T-helper 2 cell treated with Interferon-gamma antibody and Interleukin-4, amounts not matched to agents 5 μg/mL and 100 μg/mL, for 36 hours (primary cell): ENCODE data around the gene CRTC2.

Experiments
- DNase-seq: peaks from one replicate; pipeline ENCODE4 v3.0.0; 2021; ENCODE audit warnings: low spot score
- H3K27ac Mint-ChIP-seq: one replicate; pipeline ENCODE4 v1.8.0; 2021; ENCODE audit warnings: mild to moderate bottlenecking, mixed read lengths
- H3K27me3 Mint-ChIP-seq: one replicate; pipeline ENCODE4 v1.8.0; 2021; ENCODE audit warnings: low read depth, mixed read lengths
- H3K36me3 Mint-ChIP-seq: one replicate; pipeline ENCODE4 v1.8.0; 2021; ENCODE audit warnings: low read depth, mixed read lengths
- H3K4me1 Mint-ChIP-seq: one replicate; pipeline ENCODE4 v1.8.0; 2021; ENCODE audit warnings: low read depth, mixed read lengths
- H3K4me3 Mint-ChIP-seq: one replicate; pipeline ENCODE4 v1.8.0; 2022; ENCODE audit warnings: mild to moderate bottlenecking, moderate library complexity, mixed read lengths
- H3K9me3 Mint-ChIP-seq: one replicate; pipeline ENCODE4 v1.8.0; 2021; ENCODE audit warnings: mixed read lengths

CRTC2 gene

DNA sequence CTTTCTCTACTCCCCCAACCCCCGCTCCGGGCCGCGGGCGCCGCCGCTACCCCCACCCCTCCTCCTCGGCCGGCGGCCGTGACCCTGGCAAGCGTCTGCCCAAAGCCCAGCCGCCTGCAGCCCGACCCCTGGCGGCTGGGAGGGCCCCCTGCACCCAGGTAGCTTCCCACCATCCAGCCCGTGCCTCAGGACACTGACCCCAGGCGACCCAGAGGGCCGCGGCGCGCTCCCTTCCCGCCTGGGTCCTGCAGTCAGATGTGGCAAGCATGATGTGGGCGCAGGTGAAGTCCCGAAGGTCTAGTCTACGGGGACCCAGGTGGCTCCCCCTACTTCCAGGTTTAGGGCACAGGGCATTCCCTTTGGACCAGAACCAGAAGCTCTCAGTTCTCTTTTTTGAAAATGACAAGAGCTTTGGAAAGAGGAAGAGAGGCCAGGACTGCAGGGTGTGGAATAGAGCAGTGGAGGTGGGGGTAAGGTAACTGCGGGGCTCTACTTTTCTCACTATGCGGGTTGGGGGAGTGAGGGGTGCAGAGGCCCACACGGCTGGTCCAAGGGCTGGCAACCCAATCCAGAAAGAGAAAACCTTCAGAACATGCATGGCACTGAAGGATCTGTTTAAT lies 11.7 kb downstream of the CRTC2 start, which contains the start of gene DENND4B:
Gene DENND4B (minus strand): TSS at position 97 of the 620 bp plus-strand sequence. CDS start 2,344 bp downstream, outside the sequence.
- Mint-ChIP-seq H3K9me3 (no peaks in the 10 kb centered on the region), H3K4me3 (peak within 1 kb of the TSS; percentile 94), H3K4me1 (peaks cover 14% of the 10 kb centered on the region), H3K27ac (peak within 1 kb of the TSS; percentile 97), H3K36me3 (peaks cover 67% of the 10 kb centered on the region), H3K27me3 (no peaks in the 10 kb centered on the region)
- peak; percentile 79 for DNase-seq

DNA sequence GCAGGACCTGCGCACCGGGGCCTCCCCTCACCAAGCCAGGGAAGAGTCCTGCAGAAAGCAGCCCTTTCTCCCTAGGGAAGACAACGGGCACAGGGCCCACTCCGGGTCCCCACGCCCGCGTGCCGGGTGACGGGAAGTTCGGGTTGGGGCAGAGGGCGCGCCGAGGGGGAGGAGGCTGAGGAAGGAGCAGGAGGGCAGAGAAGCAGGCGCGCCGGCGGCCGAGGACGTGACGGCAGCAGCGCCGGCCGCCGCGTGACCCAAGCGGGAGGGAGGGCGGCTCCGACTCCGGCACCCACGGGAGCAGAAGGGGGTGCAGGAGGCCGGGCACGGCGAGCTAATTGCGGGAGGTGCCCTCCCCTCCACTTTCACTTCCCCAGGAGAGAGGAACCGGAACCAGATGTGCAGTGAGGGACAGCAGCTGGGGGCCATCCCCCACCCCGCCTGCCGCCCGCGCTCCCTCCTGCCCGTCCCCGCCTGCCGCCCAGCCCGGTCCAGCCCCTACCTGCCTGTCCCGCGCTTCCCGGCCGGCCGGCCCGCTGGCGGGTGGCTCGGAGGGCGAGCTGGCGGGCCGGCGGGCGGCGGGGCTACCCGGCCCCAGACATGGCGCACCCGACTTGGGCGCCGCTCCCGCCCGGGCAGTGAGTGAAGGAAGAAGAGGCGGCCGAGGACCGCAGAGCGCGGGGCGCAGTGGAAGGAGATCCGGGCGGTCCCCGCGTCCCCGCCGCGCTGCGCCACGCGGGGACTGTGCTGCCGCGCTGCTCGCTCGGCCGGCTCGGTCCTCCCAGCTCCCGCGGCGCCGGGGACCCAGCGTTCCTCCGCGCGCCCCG lies 12.4 kb downstream of the CRTC2 start:
- Mint-ChIP-seq H3K4me1 (peaks cover 13% of the 10 kb centered on the region), H3K27me3 (no peaks in the 10 kb centered on the region), H3K36me3 (peaks cover 65% of the 10 kb centered on the region), H3K4me3 (peak overlapping the region; percentile 94), H3K27ac (peak overlapping the region; percentile 97), H3K9me3 (no peaks in the 10 kb centered on the region)
- DNase-seq, result peak; percentile 74

DNA sequence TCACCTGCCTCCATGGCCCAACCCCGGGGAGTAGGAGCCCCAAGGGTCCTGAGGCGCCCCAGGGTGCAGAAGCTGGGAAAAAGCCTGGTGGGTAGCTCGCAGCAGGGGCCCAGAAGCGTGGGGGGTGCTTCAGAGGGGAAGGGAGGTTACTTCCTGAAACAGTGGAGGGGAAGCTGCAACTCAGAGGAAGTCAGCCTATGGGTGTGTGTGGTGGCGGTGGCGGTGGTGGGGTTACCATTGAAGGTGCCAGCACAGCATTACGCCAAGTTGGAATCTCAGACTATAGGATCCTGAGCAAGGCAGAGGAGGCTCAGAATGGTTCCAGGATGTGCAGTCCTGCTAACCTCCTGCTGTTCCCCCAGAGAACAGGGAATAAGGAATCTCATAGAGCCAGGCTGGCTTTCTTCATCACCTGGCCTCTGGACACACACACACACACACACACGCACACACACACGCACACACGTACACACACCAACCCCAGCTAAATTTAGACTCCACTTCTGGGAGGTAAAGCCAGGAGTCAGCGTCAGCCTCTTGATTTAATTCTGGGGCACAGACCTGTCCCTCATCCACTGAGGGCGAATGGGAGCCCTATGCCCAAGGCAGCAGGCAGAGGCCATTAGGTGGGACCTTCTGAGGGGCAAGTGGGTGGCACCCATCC lies 13.1 kb downstream of the CRTC2 start:
- Mint-ChIP-seq H3K9me3 (no peaks in the 10 kb centered on the region), H3K27me3 (no peaks in the 10 kb centered on the region), H3K4me1 (peaks cover 11% of the 10 kb centered on the region), H3K36me3 (peaks cover 62% of the 10 kb centered on the region), H3K27ac (peak overlapping the region; percentile 97), H3K4me3 (peak overlapping the region; percentile 94)
- peak; percentile 73 for DNase-seq

GRCh38 chr1:153944827-153945117 lies 13.6 kb downstream of the CRTC2 start:
- H3K4me1 Mint-ChIP-seq, result peaks cover 11% of the 10 kb centered on the region
- peak overlapping the region; percentile 97 for H3K27ac Mint-ChIP-seq
- H3K27me3 Mint-ChIP-seq, result no peaks in the 10 kb centered on the region
- no peaks in the 10 kb centered on the region for H3K9me3 Mint-ChIP-seq
- peaks cover 62% of the 10 kb centered on the region for H3K36me3 Mint-ChIP-seq
- peak overlapping the region; percentile 94 for H3K4me3 Mint-ChIP-seq
- DNase-seq, result no peak

GRCh38 chr1:153944005-153944826 lies 14.2 kb downstream of the CRTC2 start:
- DNase-seq, result no peak
- H3K36me3 Mint-ChIP-seq, result peaks cover 67% of the 10 kb centered on the region

GRCh38 chr1:153942766-153943549 lies 15.5 kb downstream of the CRTC2 start:
- Mint-ChIP-seq H3K27ac (no peak overlapping the region), H3K27me3 (no peaks in the 10 kb centered on the region), H3K9me3 (no peaks in the 10 kb centered on the region), H3K4me3 (no peak overlapping the region), H3K36me3 (peaks cover 62% of the 10 kb centered on the region), H3K4me1 (peaks cover 11% of the 10 kb centered on the region)
- no peak for DNase-seq

More at GRCh38 chr1:153944005-153944826, 14.2 kb downstream of the CRTC2 start:
- H3K4me3 Mint-ChIP-seq, result peak overlapping the region; percentile 94
- no peaks in the 10 kb centered on the region for H3K27me3 Mint-ChIP-seq
- H3K9me3 Mint-ChIP-seq, result no peaks in the 10 kb centered on the region
- peaks cover 11% of the 10 kb centered on the region for H3K4me1 Mint-ChIP-seq
- H3K27ac Mint-ChIP-seq, result peak overlapping the region; percentile 97

- no peak for DNase-seq
- no peaks in the 10 kb centered on the region for H3K27me3 Mint-ChIP-seq
- no peak overlapping the region for H3K4me3 Mint-ChIP-seq
- H3K36me3 Mint-ChIP-seq, result peaks cover 62% of the 10 kb centered on the region
- no peaks in the 10 kb centered on the region for H3K9me3 Mint-ChIP-seq
- H3K27ac Mint-ChIP-seq, result no peak overlapping the region
- peaks cover 11% of the 10 kb centered on the region for H3K4me1 Mint-ChIP-seq
Measured at GRCh38 chr1:153941826-153942725, 16.3 kb downstream of the CRTC2 start.

GRCh38 chr1:153940756-153941155 lies 17.7 kb downstream of the CRTC2 start:
- Mint-ChIP-seq H3K9me3 (no peaks in the 10 kb centered on the region), H3K4me3 (no peak overlapping the region), H3K4me1 (peaks cover 11% of the 10 kb centered on the region), H3K27ac (no peak overlapping the region), H3K36me3 (peaks cover 70% of the 10 kb centered on the region), H3K27me3 (no peaks in the 10 kb centered on the region)
- no peak for DNase-seq

DNA sequence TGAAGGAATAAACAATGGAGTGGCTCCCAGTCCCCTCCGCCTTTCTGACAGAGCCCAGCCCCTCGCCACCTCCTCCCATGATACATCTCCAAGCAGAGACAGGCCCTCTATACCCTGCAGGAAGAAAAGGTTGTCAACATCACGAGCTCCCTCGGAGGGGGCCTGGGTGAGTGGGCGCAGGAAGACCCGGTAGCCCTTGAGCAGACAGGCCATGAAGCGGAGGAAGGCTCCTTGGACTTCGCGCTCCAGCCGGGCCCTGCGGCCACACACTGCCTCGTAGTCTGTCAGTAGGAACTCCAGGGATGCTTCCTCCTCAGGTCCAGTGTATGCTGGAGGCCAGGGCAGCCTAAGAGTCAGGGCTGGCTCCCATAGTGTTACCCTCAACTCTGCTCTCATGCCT lies 18.9 kb downstream of the CRTC2 start:
- H3K9me3 Mint-ChIP-seq, result no peaks in the 10 kb centered on the region
- DNase-seq, result no peak
- H3K36me3 Mint-ChIP-seq, result peaks cover 72% of the 10 kb centered on the region
- H3K4me3 Mint-ChIP-seq, result no peak overlapping the region
- no peak overlapping the region for H3K27ac Mint-ChIP-seq
- peaks cover 3% of the 10 kb centered on the region for H3K4me1 Mint-ChIP-seq
- H3K27me3 Mint-ChIP-seq, result no peaks in the 10 kb centered on the region

DNA sequence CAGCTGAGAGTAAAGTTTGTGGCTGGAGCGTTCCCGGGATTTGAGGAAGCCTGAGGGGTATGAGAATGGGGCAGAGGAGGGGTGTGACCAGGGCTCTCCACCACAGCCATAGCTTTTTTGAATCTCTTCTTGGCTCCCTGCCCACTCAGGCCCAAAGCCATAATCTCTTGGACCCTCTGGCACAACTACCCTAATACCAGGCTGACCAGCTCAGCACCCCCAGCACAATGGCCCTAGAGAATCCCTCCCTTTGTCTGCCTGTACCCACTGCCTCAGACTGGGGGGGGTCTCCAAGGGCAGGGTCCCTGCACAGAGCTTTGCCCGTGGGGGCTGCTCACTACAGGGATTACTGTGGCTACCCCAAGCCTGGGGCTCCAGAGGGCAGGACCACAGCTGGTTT lies 19.4 kb downstream of the CRTC2 start:
- Mint-ChIP-seq H3K4me3 (no peak overlapping the region), H3K36me3 (peaks cover 72% of the 10 kb centered on the region), H3K27ac (no peak overlapping the region), H3K27me3 (no peaks in the 10 kb centered on the region), H3K9me3 (no peaks in the 10 kb centered on the region), H3K4me1 (no peaks in the 10 kb centered on the region)
- DNase-seq, result no peak

DNA sequence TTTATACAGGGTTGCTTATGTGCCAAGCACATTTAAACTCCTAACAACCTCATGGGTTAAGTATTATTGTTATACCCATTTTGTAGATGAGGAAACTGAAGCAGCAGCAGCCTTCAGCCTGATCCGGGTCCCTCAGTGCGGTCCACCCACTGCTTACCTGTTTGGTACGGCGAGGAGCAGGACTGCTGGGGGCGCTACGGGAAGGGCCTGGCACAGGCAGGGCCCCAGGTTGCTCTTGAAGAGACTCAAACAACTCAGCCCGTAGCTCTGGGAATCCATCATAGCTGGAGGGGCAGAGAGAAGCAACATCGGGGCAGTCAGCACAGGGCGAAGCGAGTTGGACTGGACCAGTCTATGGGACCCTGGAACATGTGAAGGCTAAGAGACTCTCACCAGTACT lies 21.1 kb downstream of the CRTC2 start:
- Mint-ChIP-seq H3K36me3 (peaks cover 66% of the 10 kb centered on the region), H3K27ac (no peak overlapping the region), H3K27me3 (no peaks in the 10 kb centered on the region), H3K4me1 (no peaks in the 10 kb centered on the region), H3K9me3 (no peaks in the 10 kb centered on the region), H3K4me3 (no peak overlapping the region)
- no peak for DNase-seq

- peaks cover 62% of the 10 kb centered on the region for H3K36me3 Mint-ChIP-seq
Measured at GRCh38 chr1:153936011-153936802, 22.2 kb downstream of the CRTC2 start.

More at GRCh38 chr1:153936011-153936802, 22.2 kb downstream of the CRTC2 start:
- Mint-ChIP-seq H3K4me1 (no peaks in the 10 kb centered on the region), H3K27me3 (no peaks in the 10 kb centered on the region), H3K9me3 (no peaks in the 10 kb centered on the region), H3K27ac (no peak overlapping the region), H3K4me3 (no peak overlapping the region)
- no peak for DNase-seq
